Fibroblast of lung (primary cell): ENCODE data around the gene NUAK2. TPM values are rescaled to one million over a fixed set of nuclear protein-coding genes. Genes with fewer than 3 reads are reported as not detected.

ENCODE experiments used
- DNase-seq, 2 donors: peaks; one replicate each; pipeline versions ENCODE4 v3.0.0 to v3.0.0-alpha.2; 2010; ENCODE audit warnings: low read depth in 2 of 2
- H2AFZ ChIP-seq: 2 replicates; pipeline ENCODE4 v1.5.1; 2012; ENCODE audit warnings: low read length, control low read depth, inconsistent platforms
- H3K27ac ChIP-seq: 2 replicates; pipeline ENCODE4 v1.5.1; 2011; ENCODE audit warnings: low read length, control low read depth; ENCODE audit not compliant: insufficient read depth
- H3K27me3 ChIP-seq: 2 replicates; pipeline ENCODE4 v1.5.1; 2011; ENCODE audit warnings: mild to moderate bottlenecking, low read length; ENCODE audit not compliant: control insufficient read depth, insufficient read depth
- H3K36me3 ChIP-seq: 2 replicates; pipeline ENCODE4 v1.5.1; 2011; ENCODE audit warnings: low read length; ENCODE audit not compliant: control insufficient read depth, insufficient read depth
- H3K4me1 ChIP-seq: 2 replicates; pipeline ENCODE4 v1.5.1; 2011; ENCODE audit warnings: low read length; ENCODE audit not compliant: control insufficient read depth, insufficient read depth; ENCODE audit errors: extremely low read depth
- H3K4me2 ChIP-seq: 2 replicates; pipeline ENCODE4 v1.5.1; 2011; ENCODE audit warnings: low read length, control low read depth; ENCODE audit not compliant: insufficient read depth; ENCODE audit errors: extremely low read depth
- H3K4me3 ChIP-seq, 4 experiments: fragments of 200-600 bp in 1 of 4; sonication (generic) in 1 of 4; replicated peaks in 1 of 4; 2 replicates each; pipeline ENCODE4 v1.5.1; 2011 to 2016; ENCODE audit warnings: low read length in 4 of 4, low read depth in 3 of 4, mild to moderate bottlenecking in 3 of 4, control low read depth in 2 of 4, inconsistent platforms in 1 of 4, mixed read lengths in 1 of 4; ENCODE audit not compliant: insufficient read depth in 1 of 4; ENCODE audit errors: control extremely low read depth in 1 of 4
- H3K79me2 ChIP-seq: 2 replicates; pipeline ENCODE4 v1.5.1; 2012; ENCODE audit warnings: mild to moderate bottlenecking, low read length, inconsistent platforms; ENCODE audit not compliant: control insufficient read depth, insufficient read depth
- H3K9ac ChIP-seq: 2 replicates; pipeline ENCODE4 v1.5.1; 2011; ENCODE audit warnings: mild to moderate bottlenecking, low read length, control low read depth; ENCODE audit not compliant: insufficient read depth
- H3K9me3 ChIP-seq: 2 replicates; pipeline ENCODE4 v1.5.1; 2012; ENCODE audit warnings: low read depth, low read length; ENCODE audit not compliant: control insufficient read depth, insufficient read depth
- H4K20me1 ChIP-seq: 2 replicates; pipeline ENCODE4 v1.5.1; 2011; ENCODE audit warnings: low read length; ENCODE audit not compliant: control insufficient read depth, insufficient read depth; ENCODE audit errors: extremely low read depth
- CTCF ChIP-seq, 2 donors: IDR thresholded peaks in 1 of 2; conservative IDR thresholded peaks in 1 of 2; 1 replicate in 1 of 2; 2 replicates in 1 of 2; pipeline ENCODE4 v1.5.1; 2011 to 2012; ENCODE audit warnings: low read length in 2 of 2, control low read depth in 1 of 2, inconsistent platforms in 1 of 2, low read depth in 1 of 2, mild to moderate bottlenecking in 1 of 2
- EZH2 ChIP-seq: IDR thresholded peaks from 2 replicates; pipeline ENCODE4 v1.5.1; 2012; ENCODE audit warnings: low read length, control low read depth, mild to moderate bottlenecking; ENCODE audit errors: missing control alignments
- polyA plus RNA-seq, 2 donors: library from polyadenylated mRNA; depleted of rRNA in 1 of 2; stranded (reverse) in 1 of 2; unstranded in 1 of 2; fragments of >200 nt; gene quantifications; 2 replicates each; pipeline ENCODE4 v1.2.1, GENCODE V29; 2011 to 2012; ENCODE audit warnings: missing spikeins in 1 of 2
- total RNA-seq: library from RNA; depleted of rRNA; stranded (reverse); fragments of >200 nt; gene quantifications from 2 replicates; pipeline ENCODE4 v1.2.1, GENCODE V29; 2014

The NUAK2 gene
- total and polyA plus RNA-seq, 2 donors (not counting 1 experiment from before 2014, with no cell fraction given): 1.7 to 4.9 TPM

GRCh38 chr1:205351984-205352713 is 30.6 kb upstream of the NUAK2 start:
- Histone ChIP-seq H3K27ac (no peak overlapping the region), H3K4me2 (no peak overlapping the region), H3K9me3 (no peaks in the 10 kb centered on the region), H3K4me3 (no peak overlapping the region), H3K79me2 (no peaks in the 10 kb centered on the region), H3K9ac (no peak overlapping the region), H3K27me3 (peaks cover 18% of the 10 kb centered on the region), H3K4me1 (no peaks in the 10 kb centered on the region), H3K36me3 (no peaks in the 10 kb centered on the region), H2AFZ (no peak overlapping the region), H4K20me1 (no peaks in the 10 kb centered on the region)
- peak; percentile 27 to 37 for DNase-seq
- TF ChIP-seq CTCF (conservative IDR thresholded peaks at IDR 0.05 in 1 of 2, IDR thresholded peaks at IDR 0.05 in 1 of 2; ENCODE audit: low read depth in 1 of 2, low read length in 2 of 2): no peak
- no peak for TF ChIP-seq EZH2

GRCh38 chr1:205350691-205351141 is 29.2 kb upstream of the NUAK2 start:
- Histone ChIP-seq H2AFZ (no peak overlapping the region), H3K36me3 (no peaks in the 10 kb centered on the region), H3K27me3 (peaks cover 28% of the 10 kb centered on the region), H4K20me1 (no peaks in the 10 kb centered on the region), H3K4me3 (no peak overlapping the region), H3K9me3 (no peaks in the 10 kb centered on the region), H3K4me1 (no peaks in the 10 kb centered on the region), H3K27ac (no peak overlapping the region), H3K4me2 (no peak overlapping the region), H3K9ac (no peak overlapping the region), H3K79me2 (no peaks in the 10 kb centered on the region)
- no peak for TF ChIP-seq EZH2
- no peak for TF ChIP-seq CTCF (conservative IDR thresholded peaks at IDR 0.05 in 1 of 2, IDR thresholded peaks at IDR 0.05 in 1 of 2; ENCODE audit: low read depth in 1 of 2, low read length in 2 of 2)
- no peak for DNase-seq

GRCh38 chr1:205350124-205350523 is 28.6 kb upstream of the NUAK2 start:
- no peak overlapping the region for H3K27ac ChIP-seq
- no peaks in the 10 kb centered on the region for H3K79me2 ChIP-seq
- H4K20me1 ChIP-seq: no peaks in the 10 kb centered on the region
- TF ChIP-seq EZH2 (no peak), CTCF (conservative IDR thresholded peaks at IDR 0.05 in 1 of 2, IDR thresholded peaks at IDR 0.05 in 1 of 2; ENCODE audit: low read depth in 1 of 2, low read length in 2 of 2) (no peak)
- H2AFZ ChIP-seq: no peak overlapping the region
- H3K27me3 ChIP-seq: peaks cover 30% of the 10 kb centered on the region
- no peak for DNase-seq
- H3K4me1 ChIP-seq: no peaks in the 10 kb centered on the region
- no peaks in the 10 kb centered on the region for H3K9me3 ChIP-seq
- no peaks in the 10 kb centered on the region for H3K36me3 ChIP-seq
- H3K9ac ChIP-seq: no peak overlapping the region
- H3K4me2 ChIP-seq: no peak overlapping the region
- no peak overlapping the region for H3K4me3 ChIP-seq
